Mammary epithelial cell (primary cell): ENCODE results near the gene CACHD1.

ENCODE experiments used
- EZH2 ChIP-seq: IDR thresholded peaks from 2 replicates; pipeline ENCODE4 v1.6.1; 2012; ENCODE audit warnings: low read length, inconsistent platforms, borderline replicate concordance
- TF ChIP-seq, protein P1 (sequence below), 2 donors: IDR thresholded peaks in 1 of 2; conservative IDR thresholded peaks in 1 of 2; 2 replicates each; pipeline ENCODE4 v1.5.1; 2011 to 2012; ENCODE audit warnings: inconsistent platforms in 2 of 2, low read length in 2 of 2, mild to moderate bottlenecking in 2 of 2, control low read depth in 1 of 2, low read depth in 1 of 2; ENCODE audit not compliant: insufficient read depth in 1 of 2; ENCODE audit errors: extremely low read depth in 1 of 2

DNA sequence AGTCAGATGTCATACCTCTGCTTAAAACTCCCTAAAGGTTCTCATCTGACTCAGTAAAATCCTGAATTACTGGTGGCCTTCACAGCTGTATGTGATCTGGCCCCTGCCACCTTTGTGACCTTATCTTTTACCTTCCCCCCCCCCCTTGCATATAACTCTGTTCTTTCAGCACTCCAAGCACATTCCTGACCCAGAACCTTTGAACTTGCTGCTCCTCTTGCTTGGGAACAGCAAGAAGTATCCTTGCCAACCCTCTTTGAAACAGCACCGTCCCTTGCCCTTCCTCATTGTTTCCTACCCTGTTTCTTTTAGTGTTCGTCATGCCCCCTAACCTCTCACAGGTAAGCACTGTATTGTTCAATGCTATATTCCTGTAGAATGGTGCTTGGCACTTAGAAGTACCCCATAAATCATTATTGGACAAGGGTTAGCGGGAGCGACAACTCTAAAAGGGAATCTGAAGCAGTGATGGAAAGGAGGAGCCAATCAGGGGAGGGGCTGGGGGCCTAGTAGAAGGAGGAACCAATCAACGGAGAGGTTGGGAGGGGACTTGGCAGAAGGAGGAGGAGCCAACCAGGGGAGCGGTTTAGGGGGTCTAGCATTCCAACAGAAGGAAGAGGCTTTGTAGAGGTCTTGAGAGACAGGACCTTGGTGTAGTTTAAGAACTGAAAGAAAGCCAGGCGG lies 13.9 kb downstream of the CACHD1 start:
- TF ChIP-seq, protein P1, sequence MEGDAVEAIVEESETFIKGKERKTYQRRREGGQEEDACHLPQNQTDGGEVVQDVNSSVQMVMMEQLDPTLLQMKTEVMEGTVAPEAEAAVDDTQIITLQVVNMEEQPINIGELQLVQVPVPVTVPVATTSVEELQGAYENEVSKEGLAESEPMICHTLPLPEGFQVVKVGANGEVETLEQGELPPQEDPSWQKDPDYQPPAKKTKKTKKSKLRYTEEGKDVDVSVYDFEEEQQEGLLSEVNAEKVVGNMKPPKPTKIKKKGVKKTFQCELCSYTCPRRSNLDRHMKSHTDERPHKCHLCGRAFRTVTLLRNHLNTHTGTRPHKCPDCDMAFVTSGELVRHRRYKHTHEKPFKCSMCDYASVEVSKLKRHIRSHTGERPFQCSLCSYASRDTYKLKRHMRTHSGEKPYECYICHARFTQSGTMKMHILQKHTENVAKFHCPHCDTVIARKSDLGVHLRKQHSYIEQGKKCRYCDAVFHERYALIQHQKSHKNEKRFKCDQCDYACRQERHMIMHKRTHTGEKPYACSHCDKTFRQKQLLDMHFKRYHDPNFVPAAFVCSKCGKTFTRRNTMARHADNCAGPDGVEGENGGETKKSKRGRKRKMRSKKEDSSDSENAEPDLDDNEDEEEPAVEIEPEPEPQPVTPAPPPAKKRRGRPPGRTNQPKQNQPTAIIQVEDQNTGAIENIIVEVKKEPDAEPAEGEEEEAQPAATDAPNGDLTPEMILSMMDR (conservative IDR thresholded peaks at IDR 0.05 in 1 of 2, IDR thresholded peaks at IDR 0.05 in 1 of 2; ENCODE audit: extremely low read depth in 1 of 2, insufficient read depth in 1 of 2, low read depth in 1 of 2, low read length in 2 of 2), result no peak
- TF ChIP-seq EZH2, result no peak
